Measurements from ENCODE around the gene TJP1. TPM values are rescaled to one million over a fixed set of nuclear protein-coding genes. Genes with fewer than 3 reads are reported as not detected.

The TJP1 gene
- polyA plus RNA-seq, 1 experiment = 42.5 TPM

GRCh38 chr15:29840054-29840453 lies 17.8 kb upstream of the TJP1 start:
- DNase-seq (ENCODE audit: low read depth) = no peak
- ChIA-PET CTCF (no interaction called here), POLR2A (no interaction called here)
- Histone ChIP-seq H3K36me3 (ENCODE audit: control insufficient read depth, insufficient read depth, low read length) (no peaks in the 10 kb centered on the region), H3K27me3 (ENCODE audit: control insufficient read depth, insufficient read depth, low read length) (no peaks in the 10 kb centered on the region), H3K4me3 (ENCODE audit: low read depth, low read length) (no peak overlapping the region)
- TF ChIP-seq CTCF (IDR thresholded peaks at IDR 0.05; ENCODE audit: insufficient read depth, low read depth, low read length) = no peak

- TF ChIP-seq CTCF (IDR thresholded peaks at IDR 0.05; ENCODE audit: insufficient read depth, low read depth, low read length) = no peak
- POLR2A ChIA-PET = no interaction called here
- H3K36me3 ChIP-seq (ENCODE audit: control insufficient read depth, insufficient read depth, low read length) = no peaks in the 10 kb centered on the region
- DNase-seq (ENCODE audit: low read depth) = no peak
- CTCF ChIA-PET = no interaction called here
- no peak overlapping the region for H3K4me3 ChIP-seq (ENCODE audit: low read depth, low read length)
- no peaks in the 10 kb centered on the region for H3K27me3 ChIP-seq (ENCODE audit: control insufficient read depth, insufficient read depth, low read length)
Observed at GRCh38 chr15:29838352-29839010, 16.2 kb upstream of the TJP1 start.

- CTCF ChIA-PET = interaction anchor here (0.6 to 1.2 kb wide), 3 partner anchors 10 to 14 kb away, joined by 3 to 4 read pairs (median 3); partner anchors contain the start of gene TJP1
- POLR2A ChIA-PET = no interaction called here
- DNase-seq (ENCODE audit: low read depth) = no peak
- no peak overlapping the region for H3K4me3 ChIP-seq (ENCODE audit: low read depth, low read length)
- H3K36me3 ChIP-seq (ENCODE audit: control insufficient read depth, insufficient read depth, low read length) = no peaks in the 10 kb centered on the region
- no peak for TF ChIP-seq CTCF (IDR thresholded peaks at IDR 0.05; ENCODE audit: insufficient read depth, low read depth, low read length)
- H3K27me3 ChIP-seq (ENCODE audit: control insufficient read depth, insufficient read depth, low read length) = no peaks in the 10 kb centered on the region
Observed at GRCh38 chr15:29835301-29835700, 13.0 kb upstream of the TJP1 start.

- H3K36me3 ChIP-seq (ENCODE audit: control insufficient read depth, insufficient read depth, low read length) = no peaks in the 10 kb centered on the region
- no peak overlapping the region for H3K4me3 ChIP-seq (ENCODE audit: low read depth, low read length)
- DNase-seq (ENCODE audit: low read depth) = no peak
- H3K27me3 ChIP-seq (ENCODE audit: control insufficient read depth, insufficient read depth, low read length) = no peaks in the 10 kb centered on the region
- CTCF ChIA-PET = no interaction called here
- TF ChIP-seq CTCF (IDR thresholded peaks at IDR 0.05; ENCODE audit: insufficient read depth, low read depth, low read length) = no peak
- POLR2A ChIA-PET = no interaction called here
Observed at GRCh38 chr15:29832709-29833108, 10.4 kb upstream of the TJP1 start.

- Histone ChIP-seq H3K36me3 (ENCODE audit: control insufficient read depth, insufficient read depth, low read length) (no peaks in the 10 kb centered on the region), H3K27me3 (ENCODE audit: control insufficient read depth, insufficient read depth, low read length) (no peaks in the 10 kb centered on the region; the same call in 1 of the 2 replicates), H3K4me3 (ENCODE audit: low read depth, low read length) (no peak overlapping the region)
- no peak for DNase-seq (ENCODE audit: low read depth)
- TF ChIP-seq CTCF (IDR thresholded peaks at IDR 0.05; ENCODE audit: insufficient read depth, low read depth, low read length) = no peak
- ChIA-PET POLR2A (no interaction called here), CTCF (no interaction called here)
Observed at GRCh38 chr15:29826908-29827820, 4.9 kb upstream of the TJP1 start.
